ENCODE results near the gene VTI1A.

The VTI1A gene

GRCh38 chr10:112507988-112508387 is 61.0 kb downstream of the VTI1A start:
- no peak overlapping the region for H3K27ac Mint-ChIP-seq
- peaks cover 21% of the 10 kb centered on the region for H3K4me1 Mint-ChIP-seq (ENCODE audit: low read depth)
- peaks cover 6% of the 10 kb centered on the region for H3K9me3 Mint-ChIP-seq (ENCODE audit: low read depth)
- H3K27me3 Mint-ChIP-seq: no peaks in the 10 kb centered on the region
- H3K4me3 Mint-ChIP-seq: no peak overlapping the region
- H3K36me3 Mint-ChIP-seq: peaks cover 15% of the 10 kb centered on the region

GRCh38 chr10:112509558-112510291 is 62.7 kb downstream of the VTI1A start:
- Mint-ChIP-seq H3K27me3 (no peaks in the 10 kb centered on the region), H3K36me3 (peaks cover 13% of the 10 kb centered on the region), H3K9me3 (ENCODE audit: low read depth) (peaks cover 6% of the 10 kb centered on the region), H3K4me3 (no peak overlapping the region), H3K27ac (no peak overlapping the region), H3K4me1 (ENCODE audit: low read depth) (peaks cover 20% of the 10 kb centered on the region)

DNA sequence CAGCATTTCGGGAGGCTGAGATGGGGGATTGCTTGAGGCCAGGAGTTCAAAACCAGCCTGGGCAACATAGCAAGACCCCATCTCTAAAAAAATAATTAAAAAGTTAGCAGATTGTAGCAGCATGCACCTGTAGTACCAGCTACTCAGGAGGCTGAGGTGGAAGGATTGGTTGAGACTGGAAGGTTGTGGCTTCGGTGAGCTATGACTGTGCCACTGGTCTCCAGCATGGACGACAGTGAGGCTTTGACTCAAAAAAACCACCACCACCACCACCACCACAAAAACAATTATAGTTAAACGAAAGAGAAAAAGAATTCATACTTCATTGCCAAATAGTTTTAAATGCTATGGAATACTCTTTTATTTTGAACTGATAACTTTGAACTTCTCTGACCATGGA is 63.4 kb downstream of the VTI1A start:
- Mint-ChIP-seq H3K4me1 (ENCODE audit: low read depth) (peaks cover 20% of the 10 kb centered on the region), H3K27me3 (no peaks in the 10 kb centered on the region), H3K36me3 (peaks cover 13% of the 10 kb centered on the region), H3K27ac (no peak overlapping the region), H3K4me3 (no peak overlapping the region), H3K9me3 (ENCODE audit: low read depth) (peaks cover 6% of the 10 kb centered on the region)

- no peak overlapping the region for H3K4me3 Mint-ChIP-seq
- H3K27me3 Mint-ChIP-seq: no peaks in the 10 kb centered on the region
- peaks cover 19% of the 10 kb centered on the region for H3K36me3 Mint-ChIP-seq
- H3K4me1 Mint-ChIP-seq (ENCODE audit: low read depth): peaks cover 18% of the 10 kb centered on the region
- no peak overlapping the region for H3K27ac Mint-ChIP-seq
- peaks cover 6% of the 10 kb centered on the region for H3K9me3 Mint-ChIP-seq (ENCODE audit: low read depth)
Measured at GRCh38 chr10:112512294-112512693, 65.3 kb downstream of the VTI1A start.

GRCh38 chr10:112515126-112515525 is 68.1 kb downstream of the VTI1A start:
- Mint-ChIP-seq H3K27ac (no peak overlapping the region), H3K4me3 (no peak overlapping the region), H3K36me3 (peaks cover 17% of the 10 kb centered on the region), H3K4me1 (ENCODE audit: low read depth) (peaks cover 19% of the 10 kb centered on the region), H3K27me3 (no peaks in the 10 kb centered on the region), H3K9me3 (ENCODE audit: low read depth) (peaks cover 6% of the 10 kb centered on the region)

- peaks cover 19% of the 10 kb centered on the region for H3K4me1 Mint-ChIP-seq (ENCODE audit: low read depth)
- peaks cover 6% of the 10 kb centered on the region for H3K9me3 Mint-ChIP-seq (ENCODE audit: low read depth)
- no peaks in the 10 kb centered on the region for H3K27me3 Mint-ChIP-seq
- peaks cover 17% of the 10 kb centered on the region for H3K36me3 Mint-ChIP-seq
- H3K4me3 Mint-ChIP-seq: no peak overlapping the region
- H3K27ac Mint-ChIP-seq: no peak overlapping the region
Measured at GRCh38 chr10:112515852-112516251, 68.8 kb downstream of the VTI1A start.

DNA sequence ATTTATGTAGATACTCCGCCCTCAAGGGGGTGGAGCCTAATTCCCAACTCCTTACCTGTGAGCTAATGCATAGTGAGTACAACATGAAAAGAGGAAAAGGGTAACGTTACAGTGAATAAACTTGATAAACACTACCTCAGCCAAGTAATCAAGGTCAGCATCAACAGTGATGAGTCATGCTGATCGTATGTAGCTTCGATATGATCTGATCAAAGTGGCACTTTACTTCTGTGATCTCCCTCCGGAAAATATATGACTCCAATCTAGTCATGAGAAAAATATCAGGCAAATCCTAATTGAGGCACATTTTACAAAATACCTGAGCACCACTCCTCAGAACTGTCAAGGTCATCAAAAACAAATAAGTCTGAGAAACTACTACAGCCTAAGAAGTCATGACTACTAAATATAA is 70.4 kb downstream of the VTI1A start:
- no peaks in the 10 kb centered on the region for H3K9me3 Mint-ChIP-seq (ENCODE audit: low read depth)
- no peak overlapping the region for H3K4me3 Mint-ChIP-seq
- H3K27ac Mint-ChIP-seq: no peak overlapping the region
- H3K36me3 Mint-ChIP-seq: peaks cover 9% of the 10 kb centered on the region
- no peaks in the 10 kb centered on the region for H3K27me3 Mint-ChIP-seq
- H3K4me1 Mint-ChIP-seq (ENCODE audit: low read depth): peaks cover 14% of the 10 kb centered on the region

DNA sequence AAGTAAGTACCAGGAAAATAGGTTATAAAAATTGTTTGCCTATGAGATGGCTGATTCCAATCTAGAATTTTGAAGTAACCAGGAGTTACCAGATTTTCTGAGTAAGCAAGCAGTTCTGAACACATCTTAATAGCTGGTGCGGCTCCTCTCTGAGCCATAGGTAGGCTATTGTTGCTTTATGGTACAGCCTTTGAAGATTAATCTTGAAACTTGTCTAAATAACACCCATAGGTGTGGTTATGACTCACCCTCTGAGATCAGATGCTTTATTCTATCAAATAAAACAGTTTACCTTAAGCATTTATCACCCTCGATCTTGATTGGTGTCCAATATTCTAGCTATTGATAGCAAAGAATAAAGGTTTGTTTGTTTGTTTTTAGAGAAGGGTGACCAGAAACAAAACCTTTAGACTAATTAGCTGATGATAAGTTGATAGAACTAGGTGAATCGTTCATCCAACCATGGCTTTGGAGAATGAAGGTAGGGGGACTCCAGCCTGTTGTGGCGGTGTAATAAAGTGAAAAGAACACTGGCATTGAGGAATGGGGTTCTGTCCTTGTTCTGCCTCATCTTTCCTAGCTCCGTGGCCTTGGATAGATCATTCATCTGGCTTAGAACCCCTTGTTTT is 72.2 kb downstream of the VTI1A start:
- Mint-ChIP-seq H3K27me3 (no peaks in the 10 kb centered on the region), H3K9me3 (ENCODE audit: low read depth) (no peaks in the 10 kb centered on the region), H3K36me3 (peaks cover 6% of the 10 kb centered on the region), H3K4me1 (ENCODE audit: low read depth) (peaks cover 14% of the 10 kb centered on the region), H3K27ac (no peak overlapping the region), H3K4me3 (no peak overlapping the region)

DNA sequence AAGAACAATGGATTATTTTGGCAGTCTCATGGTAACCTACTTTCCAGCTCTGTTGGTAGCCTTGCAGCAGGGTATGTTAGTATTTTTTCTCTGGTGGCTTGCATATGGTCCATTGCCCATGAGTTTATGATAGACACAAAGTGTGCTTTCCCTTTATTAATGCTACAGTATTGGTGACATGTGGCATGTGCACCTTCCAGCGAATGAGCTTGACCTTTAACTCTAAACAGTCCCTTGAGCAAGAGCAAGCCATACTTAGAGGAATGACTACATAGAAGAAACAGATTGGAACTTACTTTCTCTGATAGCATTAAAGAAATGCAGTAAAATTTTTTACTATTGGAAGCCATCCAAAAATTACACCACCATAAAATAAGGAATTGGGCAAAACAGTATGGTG is 73.9 kb downstream of the VTI1A start:
- Mint-ChIP-seq H3K9me3 (ENCODE audit: low read depth) (no peaks in the 10 kb centered on the region), H3K36me3 (peaks cover 6% of the 10 kb centered on the region), H3K4me3 (no peak overlapping the region), H3K27ac (no peak overlapping the region), H3K27me3 (no peaks in the 10 kb centered on the region), H3K4me1 (ENCODE audit: low read depth) (peaks cover 25% of the 10 kb centered on the region)

GRCh38 chr10:112524641-112525040 is 77.6 kb downstream of the VTI1A start:
- H3K36me3 Mint-ChIP-seq: peaks cover 4% of the 10 kb centered on the region
- peak overlapping the region; percentile 2 for H3K27ac Mint-ChIP-seq
- no peaks in the 10 kb centered on the region for H3K27me3 Mint-ChIP-seq
- no peaks in the 10 kb centered on the region for H3K9me3 Mint-ChIP-seq (ENCODE audit: low read depth)
- H3K4me1 Mint-ChIP-seq (ENCODE audit: low read depth): peaks cover 22% of the 10 kb centered on the region
- H3K4me3 Mint-ChIP-seq: no peak overlapping the region

DNA sequence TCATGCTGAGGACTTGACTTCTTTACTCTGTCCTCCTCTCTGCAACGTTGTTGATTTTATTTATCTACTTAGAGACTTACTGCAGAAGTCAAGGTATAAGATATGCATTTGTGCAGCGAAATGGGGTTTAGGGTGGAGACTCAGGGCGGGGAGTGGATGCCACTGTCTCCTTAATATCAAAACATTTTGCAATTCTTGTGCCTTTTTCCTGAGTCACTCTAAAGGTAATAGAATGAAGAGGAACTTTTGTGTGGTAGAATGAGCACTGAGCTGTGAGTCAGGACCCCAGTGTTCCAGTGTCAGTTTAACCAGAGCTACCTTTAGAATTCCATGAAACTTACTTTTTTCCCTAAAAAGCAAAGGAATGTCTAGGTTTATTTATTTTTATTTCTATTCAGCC is 78.2 kb downstream of the VTI1A start:
- Mint-ChIP-seq H3K4me3 (no peak overlapping the region), H3K9me3 (ENCODE audit: low read depth) (no peaks in the 10 kb centered on the region), H3K27ac (peak overlapping the region; percentile 72), H3K4me1 (ENCODE audit: low read depth) (peaks cover 22% of the 10 kb centered on the region), H3K27me3 (no peaks in the 10 kb centered on the region), H3K36me3 (peaks cover 4% of the 10 kb centered on the region)

GRCh38 chr10:112526139-112526538 is 79.1 kb downstream of the VTI1A start:
- H3K36me3 Mint-ChIP-seq: peaks cover 8% of the 10 kb centered on the region
- no peaks in the 10 kb centered on the region for H3K9me3 Mint-ChIP-seq (ENCODE audit: low read depth)
- peak overlapping the region; percentile 70 for H3K27ac Mint-ChIP-seq

GRCh38 chr10:112526906-112527305 is 79.9 kb downstream of the VTI1A start:
- Mint-ChIP-seq H3K4me1 (ENCODE audit: low read depth) (peaks cover 34% of the 10 kb centered on the region), H3K36me3 (peaks cover 11% of the 10 kb centered on the region), H3K27ac (no peak overlapping the region), H3K27me3 (no peaks in the 10 kb centered on the region), H3K4me3 (no peak overlapping the region), H3K9me3 (ENCODE audit: low read depth) (no peaks in the 10 kb centered on the region)

More at GRCh38 chr10:112526139-112526538, 79.1 kb downstream of the VTI1A start:
- peaks cover 27% of the 10 kb centered on the region for H3K4me1 Mint-ChIP-seq (ENCODE audit: low read depth)
- H3K4me3 Mint-ChIP-seq: no peak overlapping the region
- H3K27me3 Mint-ChIP-seq: no peaks in the 10 kb centered on the region

DNA sequence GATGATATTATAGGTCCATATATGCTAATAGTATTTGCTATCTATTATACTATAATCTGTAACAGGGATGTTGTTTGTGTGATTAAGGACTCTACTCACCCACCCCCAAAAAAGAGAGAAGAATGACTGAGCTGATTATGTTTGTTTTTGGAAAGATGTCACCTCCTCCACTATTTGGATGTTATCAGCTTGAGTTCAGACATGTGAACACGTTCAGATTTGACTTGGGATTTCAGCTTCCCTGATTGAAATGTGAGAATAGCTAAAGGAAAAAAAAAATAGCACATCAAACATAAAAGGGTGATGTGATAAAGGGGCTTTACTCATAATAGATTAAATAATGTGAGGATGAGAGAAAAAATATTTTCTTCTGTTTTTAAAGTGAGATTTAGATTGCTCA is 81.2 kb downstream of the VTI1A start:
- H3K9me3 Mint-ChIP-seq (ENCODE audit: low read depth): no peaks in the 10 kb centered on the region
- H3K36me3 Mint-ChIP-seq: peaks cover 13% of the 10 kb centered on the region
- no peak overlapping the region for H3K27ac Mint-ChIP-seq
- no peak overlapping the region for H3K4me3 Mint-ChIP-seq
- H3K27me3 Mint-ChIP-seq: no peaks in the 10 kb centered on the region
- peaks cover 44% of the 10 kb centered on the region for H3K4me1 Mint-ChIP-seq (ENCODE audit: low read depth)

GRCh38 chr10:112531421-112531820 is 84.4 kb downstream of the VTI1A start:
- Mint-ChIP-seq H3K27me3 (no peaks in the 10 kb centered on the region), H3K4me1 (ENCODE audit: low read depth) (peaks cover 36% of the 10 kb centered on the region), H3K27ac (no peak overlapping the region), H3K9me3 (ENCODE audit: low read depth) (no peaks in the 10 kb centered on the region), H3K4me3 (no peak overlapping the region), H3K36me3 (peaks cover 13% of the 10 kb centered on the region)

GRCh38 chr10:112532189-112532588 is 85.2 kb downstream of the VTI1A start:
- H3K4me3 Mint-ChIP-seq: peak overlapping the region; percentile 28
- H3K36me3 Mint-ChIP-seq: peaks cover 13% of the 10 kb centered on the region
- H3K4me1 Mint-ChIP-seq (ENCODE audit: low read depth): peaks cover 34% of the 10 kb centered on the region
- no peaks in the 10 kb centered on the region for H3K27me3 Mint-ChIP-seq
- H3K9me3 Mint-ChIP-seq (ENCODE audit: low read depth): no peaks in the 10 kb centered on the region
- H3K27ac Mint-ChIP-seq: no peak overlapping the region

All from activated naive CD8-positive, alpha-beta T cell (primary cell).